H1 (cell line): ENCODE data around the gene NUP88. TPM values are rescaled to one million over a fixed set of nuclear protein-coding genes. Genes with fewer than 3 reads are reported as not detected.

Source experiments
- CTCF ChIA-PET: fragments of 300-600 bp; sonication (Branson Sonifier 250); formaldehyde crosslinking; loops from one replicate; lab custom pipeline; 2021; ENCODE audit not compliant: partially characterized antibody; lab: Charles Lee
- POLR2A ChIA-PET: fragments of 300-600 bp; sonication (Branson Sonifier 250); formaldehyde crosslinking; loops from one replicate; lab custom pipeline; 2021; ENCODE audit warnings: inconsistent platforms; ENCODE audit not compliant: partially characterized antibody; lab: Charles Lee
- DNase-seq, 2 experiments: peaks; one replicate each; pipeline versions ENCODE4 v3.0.0 to v3.0.0-alpha.2; 2010 to 2022; ENCODE audit warnings: low spot score in 2 of 2, low read depth in 1 of 2, mixed read lengths in 1 of 2
- FAIRE-seq: peaks from 2 replicates; lab custom pipeline; 2011; peaks lifted over from hg19 to GRCh38; lab: Jason Lieb, UNC
- H2AFZ ChIP-seq: 2 replicates; pipeline ENCODE4 v1.8.1; 2012; ENCODE audit warnings: low read length, inconsistent platforms
- H2AK5ac ChIP-seq: 2 replicates; pipeline ENCODE4 v1.6.1; 2013; ENCODE audit warnings: low read depth, low read length
- H2BK120ac ChIP-seq: replicated peaks from 2 replicates; pipeline ENCODE3; 2013; ENCODE audit warnings: low read depth, low read length, inconsistent platforms
- H2BK12ac ChIP-seq: 2 replicates; pipeline ENCODE4 v1.6.1; 2013; ENCODE audit warnings: low read depth, low read length
- H2BK15ac ChIP-seq: 2 replicates; pipeline ENCODE4 v1.6.1; 2013; ENCODE audit warnings: low read length
- H2BK20ac ChIP-seq: 2 replicates; pipeline ENCODE4 v1.6.1; 2013; ENCODE audit warnings: low read length
- H2BK5ac ChIP-seq: 2 replicates; pipeline ENCODE4 v1.6.1; 2013; ENCODE audit warnings: low read depth, low read length
- H3K14ac ChIP-seq: 2 replicates; pipeline ENCODE4 v1.6.1; 2013; ENCODE audit warnings: inconsistent platforms; ENCODE audit not compliant: insufficient read length
- H3K18ac ChIP-seq: 2 replicates; pipeline ENCODE4 v1.6.1; 2013; ENCODE audit warnings: low read length; ENCODE audit errors: extremely low read depth
- H3K23ac ChIP-seq: 2 replicates; pipeline ENCODE4 v1.6.1; 2013; ENCODE audit warnings: inconsistent platforms; ENCODE audit not compliant: insufficient read length
- H3K23me2 ChIP-seq: 2 replicates; pipeline ENCODE4 v1.6.1; 2013; ENCODE audit warnings: low read depth, low read length
- H3K27ac ChIP-seq: 2 replicates; pipeline ENCODE4 v1.6.1; 2011; ENCODE audit warnings: low read depth, low read length, inconsistent platforms
- H3K27me3 ChIP-seq, 4 experiments: replicated peaks in 1 of 4; 1 replicate in 1 of 4; 2 replicates in 3 of 4; pipeline versions ENCODE4 v1.6.1 to v1.8.1; 2011 to 2013; ENCODE audit warnings: low read length in 3 of 4, mild to moderate bottlenecking in 3 of 4, inconsistent platforms in 2 of 4, mixed read lengths in 2 of 4, moderate library complexity in 1 of 4; ENCODE audit not compliant: control insufficient read depth in 3 of 4, insufficient read depth in 3 of 4; ENCODE audit errors: extremely low read depth in 1 of 4
- H3K36me3 ChIP-seq, 4 experiments: 2 replicates each; pipeline versions ENCODE4 v1.6.1 to v1.8.1; 2011 to 2013; ENCODE audit warnings: mild to moderate bottlenecking in 4 of 4, low read length in 3 of 4, moderate library complexity in 2 of 4, control low read depth in 1 of 4, inconsistent platforms in 1 of 4; ENCODE audit not compliant: insufficient read depth in 4 of 4, control insufficient read depth in 2 of 4
- H3K4ac ChIP-seq: replicated peaks from 2 replicates; pipeline ENCODE3; 2013; ENCODE audit warnings: low read length, low read depth, mixed read lengths, inconsistent platforms; ENCODE audit not compliant: insufficient read length
- H3K4me1 ChIP-seq, 4 experiments: replicated peaks in 1 of 4; 1 replicate in 1 of 4; 2 replicates in 3 of 4; pipeline versions ENCODE4 v1.6.1 to v1.8.1; 2011 to 2013; ENCODE audit warnings: low read length in 3 of 4, inconsistent platforms in 2 of 4, mixed read lengths in 1 of 4; ENCODE audit not compliant: insufficient read depth in 4 of 4, control insufficient read depth in 3 of 4
- H3K4me2 ChIP-seq, 2 experiments: 2 replicates each; pipeline versions ENCODE4 v1.6.1 to v1.8.1; 2011 to 2013; ENCODE audit warnings: low read depth in 2 of 2, low read length in 2 of 2, control low read depth in 1 of 2, inconsistent platforms in 1 of 2, mild to moderate bottlenecking in 1 of 2; ENCODE audit not compliant: insufficient read depth in 1 of 2
- H3K4me3 ChIP-seq, 4 experiments: fragments of 200-600, 300-600 bp in 1 of 4; sonication (generic), shearing (Covaris generic), sonication (Bioruptor Twin) in 1 of 4; 2 replicates each; pipeline versions ENCODE4 v1.5.1 to v1.8.1; 2011 to 2016; ENCODE audit warnings: low read length in 4 of 4, low read depth in 3 of 4, control low read depth in 2 of 4, inconsistent platforms in 2 of 4, mild to moderate bottlenecking in 2 of 4, mixed read lengths in 1 of 4, moderate library complexity in 1 of 4; ENCODE audit not compliant: insufficient read depth in 2 of 4; ENCODE audit errors: extremely low read depth in 1 of 4
- H3K56ac ChIP-seq: replicated peaks from 2 replicates; pipeline ENCODE3; 2013; ENCODE audit warnings: low read depth, mild to moderate bottlenecking, mixed read lengths, low read length, inconsistent platforms; ENCODE audit not compliant: insufficient read length
- H3K79me1 ChIP-seq: 2 replicates; pipeline ENCODE4 v1.6.1; 2013; ENCODE audit warnings: low read depth, low read length, control low read depth
- H3K79me2 ChIP-seq, 2 experiments: 2 replicates each; pipeline versions ENCODE4 v1.6.1 to v1.8.1; 2012 to 2013; ENCODE audit warnings: low read length in 2 of 2, mild to moderate bottlenecking in 2 of 2, inconsistent platforms in 1 of 2; ENCODE audit not compliant: insufficient read depth in 2 of 2, control insufficient read depth in 1 of 2
- H3K9ac ChIP-seq, 4 experiments: replicated peaks in 1 of 4; 1 replicate in 1 of 4; 2 replicates in 3 of 4; pipeline versions ENCODE4 v1.6.1 to v1.8.1; 2011 to 2013; ENCODE audit warnings: low read depth in 3 of 4, low read length in 3 of 4, control low read depth in 2 of 4, mild to moderate bottlenecking in 2 of 4, moderate library complexity in 2 of 4, inconsistent platforms in 1 of 4; ENCODE audit errors: extremely low read depth in 1 of 4
- H3K9me3 ChIP-seq, 2 experiments: 2 replicates each; pipeline versions ENCODE4 v1.6.1 to v1.8.1; 2012 to 2013; ENCODE audit warnings: mild to moderate bottlenecking in 2 of 2, moderate library complexity in 2 of 2, control low read depth in 1 of 2, inconsistent platforms in 1 of 2, low read depth in 1 of 2, low read length in 1 of 2, mixed read lengths in 1 of 2; ENCODE audit not compliant: insufficient read depth in 2 of 2
- H4K20me1 ChIP-seq, 2 experiments: replicated peaks in 1 of 2; 2 replicates each; pipeline versions ENCODE3 to v1.8.1; 2011 to 2013; ENCODE audit warnings: inconsistent platforms in 2 of 2, low read length in 2 of 2, mild to moderate bottlenecking in 1 of 2; ENCODE audit not compliant: insufficient read depth in 2 of 2, control insufficient read depth in 1 of 2
- H4K5ac ChIP-seq: 2 replicates; pipeline ENCODE4 v1.6.1; 2013; ENCODE audit warnings: low read length, low read depth, mixed read lengths, inconsistent platforms; ENCODE audit not compliant: insufficient read length
- H4K8ac ChIP-seq: 2 replicates; pipeline ENCODE4 v1.8.0; 2013; ENCODE audit warnings: mild to moderate bottlenecking, moderate library complexity, low read length, inconsistent platforms; ENCODE audit not compliant: insufficient read depth; ENCODE audit errors: extremely low read depth
- H4K91ac ChIP-seq: replicated peaks from 2 replicates; pipeline ENCODE3; 2013; ENCODE audit warnings: low read length, mixed read lengths, inconsistent platforms; ENCODE audit not compliant: insufficient read length
- BACH1 ChIP-seq: IDR thresholded peaks from 2 replicates; pipeline ENCODE4 v1.6.1; 2012; ENCODE audit warnings: low read length, improper control_type of control experiment
- EP300 ChIP-seq, 2 experiments: IDR thresholded peaks; 1 replicate in 1 of 2; 2 replicates in 1 of 2; pipeline ENCODE4 v1.6.1; 2011 to 2012; ENCODE audit warnings: low read depth in 2 of 2, low read length in 2 of 2, mild to moderate bottlenecking in 2 of 2, borderline replicate concordance in 1 of 2, inconsistent platforms in 1 of 2, moderate library complexity in 1 of 2
- GTF2F1 ChIP-seq: IDR thresholded peaks from 2 replicates; pipeline ENCODE4 v1.6.1; 2012; ENCODE audit warnings: low read depth, low read length, improper control_type of control experiment, borderline replicate concordance
- HDAC2 ChIP-seq, 2 experiments: fragments of 300-600 bp in 1 of 2; sonication (generic) in 1 of 2; IDR thresholded peaks; 2 replicates each; pipeline ENCODE4 v1.6.1; 2011 to 2012; ENCODE audit warnings: low read depth in 2 of 2, low read length in 2 of 2, mild to moderate bottlenecking in 2 of 2, moderate library complexity in 2 of 2, borderline replicate concordance in 1 of 2, inconsistent platforms in 1 of 2
- KDM5A ChIP-seq: fragments of 200-600 bp; IDR thresholded peaks from 2 replicates; pipeline ENCODE4 v1.7.1; 2012; ENCODE audit warnings: mild to moderate bottlenecking, low read length, inconsistent platforms, mixed read lengths
- NRF1 ChIP-seq: IDR thresholded peaks from 2 replicates; pipeline ENCODE4 v1.6.1; 2011; ENCODE audit warnings: mild to moderate bottlenecking, low read depth, low read length, improper control_type of control experiment
- RFX5 ChIP-seq: IDR thresholded peaks from 2 replicates; pipeline ENCODE4 v1.6.1; 2011; ENCODE audit warnings: low read depth, low read length, improper control_type of control experiment, borderline replicate concordance
- SIX5 ChIP-seq: IDR thresholded peaks from 2 replicates; pipeline ENCODE4 v1.6.1; 2011; ENCODE audit warnings: mild to moderate bottlenecking, low read depth, low read length
- polyA plus RNA-seq, 7 experiments: library from polyadenylated mRNA; depleted of rRNA in 3 of 7; stranded (reverse) in 5 of 7; unstranded in 2 of 7; fragments of >200 nt in 5 of 7; fragments of 200-250 nt in 2 of 7; gene quantifications; 1 replicate in 5 of 7; 2 replicates in 1 of 7; 4 replicates in 1 of 7; pipeline versions ENCODE4 v1.2.1 to v1.2.3, GENCODE V29; 2011 to 2013; ENCODE audit warnings: missing spikeins in 2 of 7, mixed read lengths in 2 of 7
- total RNA-seq: library from RNA; stranded (reverse); fragmentation: NEBNext Ultra II Directional; extraction: Animal tissue kit (Norgen Biotek cat#: 25700); gene quantifications from 2 replicates; pipeline ENCODE4 v1.2.1, GENCODE V29; 2021
- TF ChIP-seq, protein P1 (sequence below): IDR thresholded peaks from 2 replicates; pipeline ENCODE4 v1.6.1; 2012; ENCODE audit warnings: inconsistent platforms
- TF ChIP-seq, protein P2 (sequence below): IDR thresholded peaks from 2 replicates; pipeline ENCODE4 v1.6.1; 2012; ENCODE audit warnings: low read length, inconsistent platforms

Gene NUP88
- total and polyA plus RNA-seq, 2 of the 8 experiments (the other 6 are each of a cell fraction or from before 2014, with no cell fraction given), result 77.4 to 105 TPM

- no peaks in the 10 kb centered on the region for H3K79me2 ChIP-seq
- peaks cover 0 to 28% (median 14%) of the 10 kb centered on the region in 4 experiments; a peak in 5 of 8 replicates for H3K36me3 ChIP-seq
- H2BK12ac ChIP-seq, result no peak overlapping the region
- H3K27me3 ChIP-seq, result no peaks in the 10 kb centered on the region
- no peak overlapping the region for H2BK120ac ChIP-seq
- TF ChIP-seq HDAC2 (IDR thresholded peaks at IDR 0.05; ENCODE audit: borderline replicate concordance in 1 of 2, low read depth in 2 of 2, low read length in 2 of 2) (no peak), NRF1 (no peak), GTF2F1 (no peak), SIX5 (no peak), KDM5A (no peak), BACH1 (no peak), EP300 (IDR thresholded peaks at IDR 0.05; ENCODE audit: borderline replicate concordance in 1 of 2, low read depth in 2 of 2, low read length in 2 of 2) (no peak), RFX5 (no peak)
- TF ChIP-seq, protein P1, sequence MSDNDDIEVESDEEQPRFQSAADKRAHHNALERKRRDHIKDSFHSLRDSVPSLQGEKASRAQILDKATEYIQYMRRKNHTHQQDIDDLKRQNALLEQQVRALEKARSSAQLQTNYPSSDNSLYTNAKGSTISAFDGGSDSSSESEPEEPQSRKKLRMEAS, result no peak
- TF ChIP-seq, protein P2, sequence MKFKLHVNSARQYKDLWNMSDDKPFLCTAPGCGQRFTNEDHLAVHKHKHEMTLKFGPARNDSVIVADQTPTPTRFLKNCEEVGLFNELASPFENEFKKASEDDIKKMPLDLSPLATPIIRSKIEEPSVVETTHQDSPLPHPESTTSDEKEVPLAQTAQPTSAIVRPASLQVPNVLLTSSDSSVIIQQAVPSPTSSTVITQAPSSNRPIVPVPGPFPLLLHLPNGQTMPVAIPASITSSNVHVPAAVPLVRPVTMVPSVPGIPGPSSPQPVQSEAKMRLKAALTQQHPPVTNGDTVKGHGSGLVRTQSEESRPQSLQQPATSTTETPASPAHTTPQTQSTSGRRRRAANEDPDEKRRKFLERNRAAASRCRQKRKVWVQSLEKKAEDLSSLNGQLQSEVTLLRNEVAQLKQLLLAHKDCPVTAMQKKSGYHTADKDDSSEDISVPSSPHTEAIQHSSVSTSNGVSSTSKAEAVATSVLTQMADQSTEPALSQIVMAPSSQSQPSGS, result no peak
- H3K9me3 ChIP-seq, result no peaks in the 10 kb centered on the region
- H4K91ac ChIP-seq, result no peak overlapping the region
- H2AK5ac ChIP-seq, result no peak overlapping the region
- peaks cover 0 to 2% of the 10 kb centered on the region in 2 experiments for H4K20me1 ChIP-seq
- H2BK5ac ChIP-seq, result no peak overlapping the region
- H3K23ac ChIP-seq, result no peak overlapping the region
- H3K18ac ChIP-seq, result no peak overlapping the region
- H3K9ac ChIP-seq, result no peak overlapping the region
- no peaks in the 10 kb centered on the region for H3K23me2 ChIP-seq
- FAIRE-seq, result no peak
- no peak overlapping the region for H3K4me3 ChIP-seq
- no peak for DNase-seq
- H3K4me2 ChIP-seq, result no peak overlapping the region
- POLR2A ChIA-PET, result no interaction called here
- H3K4ac ChIP-seq, result no peak overlapping the region
- no peaks in the 10 kb centered on the region; the same call in 1 of the 2 replicates for H3K79me1 ChIP-seq
- CTCF ChIA-PET, result interaction anchor here (0.7 kb wide), 1 partner anchor 1960 kb away, joined by 4 read pairs; no protein-coding TSS in a partner anchor
- no peak overlapping the region for H3K14ac ChIP-seq
- H2BK15ac ChIP-seq, result no peak overlapping the region
- no peak overlapping the region for H4K8ac ChIP-seq
- H4K5ac ChIP-seq, result no peak overlapping the region
- no peak overlapping the region for H3K56ac ChIP-seq
- H2AFZ ChIP-seq, result no peak overlapping the region
- H3K4me1 ChIP-seq, result peaks cover 1 to 14% (median 10%) of the 10 kb centered on the region in 4 experiments; a peak in 5 of 7 replicates
- no peak overlapping the region for H3K27ac ChIP-seq
- H2BK20ac ChIP-seq, result no peak overlapping the region
Observed at GRCh38 chr17:5364696-5365095, 54.8 kb downstream of the NUP88 start.
